Spleen (tissue), 11 donors: ENCODE results near the gene CLEC16A. TPM values are rescaled to one million over a fixed set of nuclear protein-coding genes. Genes with fewer than 3 reads are reported as not detected.
"Not testable (repeated sequence)": the region's sequence is repeated elsewhere in the genome, so short reads cannot be mapped to it uniquely, and the experiment has no call there.

Experiments used
- DNase-seq: peaks from one replicate; pipeline ENCODE4 v3.0.0-alpha.2; 2020
- H3K27ac ChIP-seq, 8 donors: fragments of 200-600 bp; sonication (generic) in 7 of 8; 1 replicate in 4 of 8; 2 replicates in 4 of 8; pipeline versions ENCODE4 v1.5.0 to v1.8.0; 2016 to 2021; ENCODE audit warnings: inconsistent platforms in 4 of 8, mild to moderate bottlenecking in 4 of 8, moderate library complexity in 1 of 8
- H3K27me3 ChIP-seq, 7 donors: fragments of 200-600 bp; sonication (generic) in 6 of 7; replicated peaks in 1 of 7; 1 replicate in 4 of 7; 2 replicates in 3 of 7; pipeline versions ENCODE4 v1.5.0 to v1.8.0; 2016 to 2021; ENCODE audit warnings: inconsistent platforms in 3 of 7, mild to moderate bottlenecking in 1 of 7
- H3K36me3 ChIP-seq, 6 donors: fragments of 200-600 bp; sonication (generic) in 5 of 6; 1 replicate in 4 of 6; 2 replicates in 2 of 6; pipeline versions ENCODE4 v1.5.0 to v1.8.0; 2016 to 2021; ENCODE audit warnings: inconsistent platforms in 2 of 6
- H3K4me1 ChIP-seq, 6 donors: fragments of 200-600 bp; sonication (generic) in 5 of 6; 1 replicate in 3 of 6; 2 replicates in 3 of 6; pipeline versions ENCODE4 v1.5.0 to v1.8.0; 2016 to 2021; ENCODE audit warnings: inconsistent platforms in 3 of 6
- H3K4me3 ChIP-seq, 8 donors: fragments of 200-600 bp; sonication (generic) in 7 of 8; 1 replicate in 4 of 8; 2 replicates in 4 of 8; pipeline versions ENCODE4 v1.5.0 to v1.8.0; 2016 to 2021; ENCODE audit warnings: inconsistent platforms in 4 of 8, mild to moderate bottlenecking in 4 of 8, moderate library complexity in 2 of 8
- H3K9me3 ChIP-seq, 8 donors: fragments of 200-600 bp; sonication (generic) in 7 of 8; 1 replicate in 4 of 8; 2 replicates in 4 of 8; pipeline versions ENCODE4 v1.5.0 to v1.8.0; 2016 to 2021; ENCODE audit warnings: inconsistent platforms in 4 of 8
- CTCF ChIP-seq, 11 experiments: fragments of 200-600 bp in 7 of 11; fragments of 450-650 bp in 4 of 11; sonication (generic) in 4 of 11; IDR thresholded peaks in 8 of 11; conservative IDR thresholded peaks in 3 of 11; 1 replicate in 7 of 11; 2 replicates in 4 of 11; pipeline versions ENCODE4 v1.4.0 to v1.8.0; 2016 to 2021; ENCODE audit warnings: antibody characterized with exemption in 11 of 11, inconsistent platforms in 4 of 11, mild to moderate bottlenecking in 1 of 11
- POLR2A ChIP-seq, 3 donors: fragments of 450-650 bp; IDR thresholded peaks; one replicate each; pipeline ENCODE4 v1.5.1; 2017; ENCODE audit warnings: antibody characterized with exemption in 3 of 3, mild to moderate bottlenecking in 1 of 3
- POLR2AphosphoS5 ChIP-seq, 3 donors: sonication (generic); formaldehyde crosslinking; IDR thresholded peaks; one replicate each; pipeline ENCODE4 v1.5.1; 2017; ENCODE audit warnings: antibody characterized with exemption in 3 of 3
- WGBS, 5 donors: extraction: QIAGEN DNeasy Blood & Tissue Kit in 3 of 5; methylation state at CpG; one replicate each; pipeline versions ENCODE4 v1.1.5 to v1.1.7; 2013 to 2018; 5-methylcytosine and 5-hydroxymethylcytosine counted together
- intact Hi-C: fragments of 100-400 bp; cut with DNase I; formaldehyde crosslinking; loops from one replicate; pipeline ENCODE4 v1.15.0; 2023; ENCODE audit warnings: low total_unique reads
- polyA plus RNA-seq, 3 donors: library from polyadenylated mRNA; stranded (reverse); fragments of 200-250 nt; gene quantifications; one replicate each; pipeline ENCODE4 v1.2.1, GENCODE V29; 2013
- total RNA-seq, 7 donors: library from RNA; depleted of rRNA in 3 of 7; stranded (reverse); fragments of >200 nt in 3 of 7; fragmentation: NEBNext Ultra II Directional in 4 of 7; extraction: Animal tissue kit (Norgen Biotek cat#: 25700) in 4 of 7; gene quantifications; one replicate each; pipeline versions ENCODE4 v1.1.0 to v1.2.1, GENCODE V29; 2016 to 2021
- donor health status: healthy with polysubstance abuse.
- donor health status: DM: no; HTN: no; CAD: no; lungs with moderate emphysema.
- donor health status: DM: no; HTN: no; CAD: no.
- donor health status: Bipolar disorder and iron deficiency.
- donor health status: healthy.
- donor health status: DM: no; HTN: no; CAD: no.
- donor health status: DM: yes; HTN: yes; CAD: no.

The CLEC16A gene
- total and polyA plus RNA-seq, 10 donors = 7.3 to 54.6 (median 35.1) TPM

GRCh38 chr16:10966129-10966528 is 21.8 kb downstream of the CLEC16A start:
- Histone ChIP-seq H3K9me3 (no peaks in the 10 kb centered on the region), H3K4me3 (no peak overlapping the region), H3K36me3 (peaks cover 0 to 86% (median 35%) of the 10 kb centered on the region in 6 donors), H3K4me1 (peaks cover 4 to 55% (median 27%) of the 10 kb centered on the region in 6 donors), H3K27ac (no peak overlapping the region), H3K27me3 (no peaks in the 10 kb centered on the region)
- 39 to 61% (median 53%) methylated on average over 5 of the region's 5 CpGs for WGBS, 5 donors
- intact Hi-C loops = loop anchor here (5.0 to 10.0 kb wide), 3 partner anchors 391 to 749 kb away; no protein-coding TSS in a partner anchor
- TF ChIP-seq CTCF (IDR thresholded peaks at IDR 0.05 in 8 of 11, conservative IDR thresholded peaks at IDR 0.05 in 3 of 11) = no peak
- TF ChIP-seq POLR2AphosphoS5 (IDR thresholded peaks at IDR 0.05) = peak in 1 of 3 donors; percentile 36
- no peak for DNase-seq

- not testable (repeated sequence) for H3K27ac ChIP-seq, DNase-seq, H3K9me3 ChIP-seq, H3K27me3 ChIP-seq, H3K4me3 ChIP-seq
- WGBS, 5 donors = 29 to 49% (median 37%) methylated on average over 4 of the region's 4 CpGs
- intact Hi-C loops = loop anchor here (5.0 to 10.0 kb wide), 3 partner anchors 391 to 748 kb away; no protein-coding TSS in a partner anchor
- Histone ChIP-seq H3K4me1 (peaks cover 4 to 59% (median 28%) of the 10 kb centered on the region in 6 donors), H3K36me3 (peaks cover 0 to 86% (median 36%) of the 10 kb centered on the region in 6 donors)
Observed at GRCh38 chr16:10966559-10966958, 22.2 kb downstream of the CLEC16A start.

- Histone ChIP-seq H3K27me3 (no peaks in the 10 kb centered on the region), H3K4me1 (peaks cover 4 to 72% (median 29%) of the 10 kb centered on the region in 6 donors), H3K27ac (no peak overlapping the region), H3K36me3 (peaks cover 0 to 86% (median 35%) of the 10 kb centered on the region in 6 donors), H3K4me3 (no peak overlapping the region), H3K9me3 (no peaks in the 10 kb centered on the region)
- WGBS, 5 donors = 76 to 97% (median 83%) methylated on average over 2 to 5 of the region's 5 CpGs
- DNase-seq = no peak
- intact Hi-C loops = loop anchor here (5.0 to 10.0 kb wide), 3 partner anchors 389 to 747 kb away; no protein-coding TSS in a partner anchor
- no peak for TF ChIP-seq CTCF (IDR thresholded peaks at IDR 0.05 in 8 of 11, conservative IDR thresholded peaks at IDR 0.05 in 3 of 11)
Observed at GRCh38 chr16:10967986-10968385, 23.6 kb downstream of the CLEC16A start.

GRCh38 chr16:10968498-10968897 is 24.1 kb downstream of the CLEC16A start:
- H3K36me3 ChIP-seq = peaks cover 0 to 86% (median 34%) of the 10 kb centered on the region in 6 donors
- no peaks in the 10 kb centered on the region for H3K9me3 ChIP-seq
- H3K4me1 ChIP-seq = peaks cover 4 to 72% (median 29%) of the 10 kb centered on the region in 6 donors
- H3K4me3 ChIP-seq = no peak overlapping the region
- no peaks in the 10 kb centered on the region for H3K27me3 ChIP-seq
- no peak for DNase-seq
- H3K27ac ChIP-seq = no peak overlapping the region
- TF ChIP-seq POLR2AphosphoS5 (IDR thresholded peaks at IDR 0.05) (no peak), CTCF (IDR thresholded peaks at IDR 0.05 in 8 of 11, conservative IDR thresholded peaks at IDR 0.05 in 3 of 11) (no peak), POLR2A (IDR thresholded peaks at IDR 0.05) (no peak)
- intact Hi-C loops = loop anchor here (5.0 to 10.0 kb wide), 3 partner anchors 389 to 746 kb away; no protein-coding TSS in a partner anchor
- 74 to 90% (median 79%) methylated on average over 3 of the region's 3 CpGs for WGBS, 5 donors
